AG08396 (cell line): ENCODE measurements around the gene ZNF610.
A peak's percentile ranks its signal among the peaks of the same experiment; 100 is the strongest.

ENCODE experiments used
- DNase-seq: peaks from one replicate; pipeline ENCODE4 v3.0.0; 2012; ENCODE audit warnings: low spot score, mixed read lengths

The ZNF610 gene

GRCh38 chr19:52397310-52398080 is 61.5 kb downstream of the ZNF610 start, which contains the start of gene ZNF528:
Gene ZNF528, plus strand, starts transcription at chr19:52397849. Its CDS starts 4,165 bp downstream, at chr19:52402014.
- DNase-seq: peak; percentile 99

- DNase-seq: peak; percentile 45
These were observed 62.0 kb downstream of the ZNF610 start for GRCh38 chr19:52398081-52398441.

GRCh38 chr19:52410276-52410675 is 74.2 kb downstream of the ZNF610 start:
- no peak for DNase-seq

- DNase-seq: no peak
These were observed 79.7 kb downstream of the ZNF610 start for GRCh38 chr19:52415711-52416110.
